Fibroblast of villous mesenchyme (primary cell): Measurements from ENCODE around the gene POLD3. TPM values are rescaled to one million over a fixed set of nuclear protein-coding genes. Genes with fewer than 3 reads are reported as not detected.

Experiments used
- DNase-seq: peaks from one replicate; pipeline ENCODE4 v3.0.0-alpha.2; 2010; ENCODE audit warnings: low read depth
- H3K4me3 ChIP-seq: 2 replicates; pipeline ENCODE4 v1.5.1; 2011; ENCODE audit warnings: low read depth, mild to moderate bottlenecking, low read length
- total RNA-seq: library from RNA; depleted of rRNA; stranded (reverse); fragments of >200 nt; gene quantifications from 2 replicates; pipeline ENCODE4 v1.2.3, GENCODE V29; 2012
- TF ChIP-seq, protein P1 (sequence below): IDR thresholded peaks from 2 replicates; pipeline ENCODE4 v1.5.1; 2012; ENCODE audit warnings: low read depth, mild to moderate bottlenecking, low read length; ENCODE audit not compliant: insufficient read depth

Gene POLD3
- total RNA-seq, 1 donor, result 13.8 TPM

DNA sequence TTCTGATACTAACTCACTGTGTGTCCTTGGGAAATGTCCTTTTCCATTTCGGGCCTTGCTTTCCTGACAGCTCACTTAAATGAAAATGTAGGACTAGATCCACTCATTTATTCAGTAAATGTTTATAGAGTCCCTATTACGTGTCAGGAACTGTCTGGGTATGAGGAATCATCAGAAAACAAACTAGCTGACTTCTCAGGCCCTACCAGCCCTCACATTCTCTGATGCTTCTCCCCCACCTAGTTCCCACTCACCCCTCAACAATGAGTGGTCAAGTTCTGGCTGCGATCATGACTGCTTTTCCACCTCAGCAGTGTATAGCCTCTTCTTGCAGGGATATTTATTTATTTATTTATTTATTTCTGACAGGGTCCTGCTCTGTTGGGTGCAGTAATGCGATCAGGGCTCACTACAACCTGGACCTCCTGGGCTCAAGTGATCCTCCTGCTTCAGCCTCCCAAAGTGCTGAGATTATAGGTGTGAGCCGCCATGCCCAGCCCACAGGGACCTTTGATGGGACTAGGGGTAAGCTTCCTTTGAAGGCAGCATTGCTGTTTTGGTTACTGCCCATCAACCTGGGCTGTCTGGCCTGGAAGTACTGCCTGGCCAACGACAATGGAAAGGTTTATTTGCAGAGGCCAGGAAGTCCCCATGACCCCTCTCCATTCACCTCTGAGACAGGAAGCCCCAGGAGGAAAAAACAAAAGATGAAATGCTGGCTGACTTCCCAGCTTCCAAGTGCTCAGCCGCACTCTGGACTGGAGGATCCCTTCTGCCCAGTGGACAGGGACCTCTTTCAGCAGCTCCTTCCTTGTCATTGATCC lies 33.1 kb upstream of the POLD3 start:
- no peak overlapping the region for H3K4me3 ChIP-seq
- DNase-seq, result peak; percentile 8
- TF ChIP-seq, protein P1, sequence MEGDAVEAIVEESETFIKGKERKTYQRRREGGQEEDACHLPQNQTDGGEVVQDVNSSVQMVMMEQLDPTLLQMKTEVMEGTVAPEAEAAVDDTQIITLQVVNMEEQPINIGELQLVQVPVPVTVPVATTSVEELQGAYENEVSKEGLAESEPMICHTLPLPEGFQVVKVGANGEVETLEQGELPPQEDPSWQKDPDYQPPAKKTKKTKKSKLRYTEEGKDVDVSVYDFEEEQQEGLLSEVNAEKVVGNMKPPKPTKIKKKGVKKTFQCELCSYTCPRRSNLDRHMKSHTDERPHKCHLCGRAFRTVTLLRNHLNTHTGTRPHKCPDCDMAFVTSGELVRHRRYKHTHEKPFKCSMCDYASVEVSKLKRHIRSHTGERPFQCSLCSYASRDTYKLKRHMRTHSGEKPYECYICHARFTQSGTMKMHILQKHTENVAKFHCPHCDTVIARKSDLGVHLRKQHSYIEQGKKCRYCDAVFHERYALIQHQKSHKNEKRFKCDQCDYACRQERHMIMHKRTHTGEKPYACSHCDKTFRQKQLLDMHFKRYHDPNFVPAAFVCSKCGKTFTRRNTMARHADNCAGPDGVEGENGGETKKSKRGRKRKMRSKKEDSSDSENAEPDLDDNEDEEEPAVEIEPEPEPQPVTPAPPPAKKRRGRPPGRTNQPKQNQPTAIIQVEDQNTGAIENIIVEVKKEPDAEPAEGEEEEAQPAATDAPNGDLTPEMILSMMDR, result no peak

DNA sequence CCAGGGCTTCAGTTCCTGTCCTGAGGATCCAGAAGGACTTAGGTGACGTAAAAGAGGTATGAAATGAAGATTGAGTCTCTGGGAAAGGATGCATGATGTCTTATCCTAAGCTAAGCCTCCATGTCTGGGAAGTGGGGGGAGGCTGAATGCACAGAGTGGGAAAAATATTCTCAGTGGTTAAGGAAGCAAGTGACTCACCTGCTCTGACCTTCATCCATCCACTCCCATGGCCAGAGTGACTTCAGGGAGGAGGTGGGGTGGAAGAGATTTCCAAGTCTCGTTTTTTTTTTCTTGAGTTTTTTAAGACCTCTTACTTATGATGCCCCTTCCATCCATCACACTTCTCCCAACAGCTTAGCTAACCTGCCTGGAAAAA lies 32.5 kb upstream of the POLD3 start:
- DNase-seq, result no peak
- H3K4me3 ChIP-seq, result no peak overlapping the region
- TF ChIP-seq, protein P1, result no peak

DNA sequence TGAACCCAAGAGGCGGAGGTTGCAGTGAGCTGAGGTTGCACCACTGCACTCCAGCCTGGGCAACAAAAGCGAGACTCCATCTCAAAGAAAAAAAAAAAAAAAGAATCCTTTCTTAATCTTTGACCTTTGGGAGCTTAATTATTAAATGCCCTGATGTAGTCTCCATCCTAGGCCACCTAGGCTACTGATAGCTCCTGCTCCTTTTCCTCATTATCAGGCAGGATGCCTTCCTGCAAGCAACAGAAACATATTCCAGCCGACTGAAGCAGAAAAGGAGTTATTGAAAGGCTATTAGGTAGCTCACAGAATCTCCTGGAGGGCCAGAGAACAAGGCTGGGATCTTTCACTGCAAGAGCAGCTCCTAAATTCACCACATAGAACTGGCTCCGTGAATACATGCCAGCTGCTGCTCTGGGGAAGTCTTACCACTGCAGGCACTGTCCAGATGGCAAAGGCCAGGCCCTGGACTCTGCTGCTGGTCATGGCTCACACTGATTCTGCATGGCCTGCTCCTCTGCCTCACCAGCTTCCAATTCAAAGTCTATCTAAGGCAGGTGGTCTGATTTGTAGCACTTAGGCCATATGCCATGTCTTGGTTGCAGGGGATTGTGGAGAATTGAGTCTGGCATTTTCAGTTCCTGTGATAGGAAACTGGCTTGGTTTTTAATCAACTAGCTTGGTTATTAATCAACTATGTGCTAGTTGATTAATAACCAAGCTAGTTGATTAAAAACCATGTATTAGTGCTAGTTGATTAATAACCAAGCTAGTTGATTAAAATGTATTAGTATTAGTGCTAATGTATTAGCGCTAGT lies 26.0 kb upstream of the POLD3 start:
- H3K4me3 ChIP-seq, result no peak overlapping the region
- TF ChIP-seq, protein P1, result no peak
- DNase-seq, result no peak

DNA sequence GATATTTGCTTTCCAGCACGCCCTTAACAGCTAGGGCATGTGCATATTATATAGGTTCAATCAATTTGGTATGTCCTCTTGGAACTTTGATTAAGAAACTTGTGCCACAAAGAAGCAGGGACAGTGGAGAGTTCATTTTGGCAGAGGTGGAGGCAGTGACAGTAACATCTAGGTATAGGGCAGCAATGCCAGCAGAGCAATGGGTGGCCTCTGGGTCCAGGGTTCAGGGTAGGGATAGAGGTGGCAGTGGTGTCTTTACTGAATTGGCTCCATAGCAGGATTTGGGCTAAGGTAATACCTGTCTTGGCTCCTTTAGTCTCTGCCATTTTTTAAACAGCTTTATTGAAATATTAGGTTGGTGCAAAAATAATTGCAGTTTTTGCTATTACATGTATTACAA lies 24.4 kb upstream of the POLD3 start:
- TF ChIP-seq, protein P1, result no peak
- no peak for DNase-seq

DNA sequence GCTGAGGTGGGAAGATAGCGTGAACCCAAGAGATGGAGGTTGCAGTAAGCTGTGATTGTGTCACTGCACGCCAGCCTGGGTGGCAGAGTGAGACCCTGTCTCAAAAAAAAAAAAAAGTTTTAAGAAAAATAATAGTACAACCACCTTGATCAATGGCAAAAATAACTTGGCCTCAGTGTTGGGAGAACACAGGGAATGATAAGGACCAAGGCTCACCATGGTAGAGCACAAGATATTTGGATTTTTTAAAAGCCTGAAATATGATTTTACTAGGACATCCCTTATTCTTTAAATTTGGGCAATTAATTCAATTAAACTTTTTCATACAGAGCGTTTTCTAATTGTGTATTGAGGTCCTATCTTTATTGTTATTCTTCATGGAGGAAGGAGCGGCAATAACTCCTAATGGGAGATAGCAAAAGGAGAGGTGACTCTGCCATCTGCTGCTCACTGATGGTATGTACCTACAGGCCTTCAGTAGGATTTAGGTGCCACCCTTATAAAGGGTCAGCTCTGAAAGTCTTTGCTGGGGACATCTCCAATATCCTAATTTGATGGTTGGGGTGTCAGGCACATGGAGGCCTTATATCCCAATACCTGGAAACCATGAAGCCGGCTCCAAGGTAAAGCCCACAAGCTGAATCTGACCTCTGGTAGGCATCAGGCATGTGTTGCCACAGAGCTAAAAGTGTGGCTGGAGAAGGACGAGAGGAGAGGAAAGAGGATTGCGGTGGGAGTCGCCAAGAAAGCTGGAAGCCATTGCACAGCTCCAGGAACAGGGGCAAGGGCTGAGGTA lies 21.9 kb upstream of the POLD3 start:
- TF ChIP-seq, protein P1, result peak; percentile 71
- DNase-seq, result peak; percentile 58
- H3K4me3 ChIP-seq, result no peak overlapping the region

More for the DNA sequence above, 24.4 kb upstream of the POLD3 start:
- no peak overlapping the region for H3K4me3 ChIP-seq

DNA sequence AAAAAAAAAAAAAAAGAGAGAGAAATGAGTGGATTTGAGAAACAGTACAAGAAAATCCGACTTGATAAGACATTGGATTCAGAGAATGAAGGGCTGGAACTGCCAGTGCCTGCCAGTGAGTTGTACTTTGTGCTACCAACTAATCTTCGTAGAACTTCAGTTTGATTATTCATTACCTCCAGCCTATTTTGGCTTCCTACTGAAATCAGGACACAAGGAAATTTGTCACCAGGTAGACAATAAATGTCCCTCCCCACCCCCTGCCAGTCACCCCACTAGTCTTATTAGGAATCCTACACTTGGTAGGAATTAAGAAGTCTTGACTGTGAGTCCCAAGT lies 21.4 kb upstream of the POLD3 start:
- DNase-seq, result no peak
- H3K4me3 ChIP-seq, result no peak overlapping the region
- TF ChIP-seq, protein P1, result no peak
